HG03045 (cell line): ENCODE results near the gene CHID1.

Source experiments
- ATAC-seq: cut with Tn5 transposase; IDR thresholded peaks from one replicate; pipeline ENCODE4 v1.9.1; 2021; ENCODE audit warnings: mild to moderate bottlenecking, moderate library complexity; ENCODE audit not compliant: unreplicated experiment

CHID1 gene

GRCh38 chr11:837990-838307, 72.7 kb downstream of the CHID1 start:
- ATAC-seq = no peak

DNA sequence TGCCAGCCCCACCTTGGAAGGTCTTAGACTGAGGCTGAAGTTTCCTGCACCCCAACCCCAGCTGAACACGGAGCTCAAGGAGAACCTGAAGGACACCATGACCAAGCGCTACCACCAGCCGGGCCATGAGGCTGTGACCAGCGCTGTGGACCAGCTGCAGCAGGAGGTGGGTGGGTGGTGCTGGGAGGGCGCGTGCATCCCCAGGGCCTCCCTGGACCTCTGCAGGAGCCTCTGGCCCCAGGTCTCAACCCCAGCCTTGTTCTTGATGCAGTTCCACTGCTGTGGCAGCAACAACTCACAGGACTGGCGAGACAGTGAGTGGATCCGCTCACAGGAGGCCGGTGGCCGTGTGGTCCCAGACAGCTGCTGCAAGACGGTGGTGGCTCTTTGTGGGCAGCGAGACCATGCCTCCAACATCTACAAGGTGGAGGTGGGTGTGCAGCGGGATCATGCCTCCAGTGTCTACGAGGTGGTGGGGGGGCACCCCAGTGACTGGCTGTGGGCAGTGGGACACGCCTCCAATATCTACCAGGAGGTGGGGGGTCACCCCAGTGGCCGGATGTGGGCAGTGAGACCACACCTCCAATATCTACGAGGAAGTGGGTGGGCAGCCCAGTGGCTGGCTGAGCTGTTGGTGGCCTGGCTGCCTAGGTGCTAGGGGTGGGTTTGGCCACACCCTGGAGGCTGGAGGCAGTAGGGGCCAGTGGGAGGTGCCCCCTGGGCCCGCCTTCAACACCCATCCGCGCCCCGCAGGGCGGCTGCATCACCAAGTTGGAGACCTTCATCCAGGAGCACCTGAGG, 73.2 kb downstream of the CHID1 start:
- ATAC-seq = no peak

DNA sequence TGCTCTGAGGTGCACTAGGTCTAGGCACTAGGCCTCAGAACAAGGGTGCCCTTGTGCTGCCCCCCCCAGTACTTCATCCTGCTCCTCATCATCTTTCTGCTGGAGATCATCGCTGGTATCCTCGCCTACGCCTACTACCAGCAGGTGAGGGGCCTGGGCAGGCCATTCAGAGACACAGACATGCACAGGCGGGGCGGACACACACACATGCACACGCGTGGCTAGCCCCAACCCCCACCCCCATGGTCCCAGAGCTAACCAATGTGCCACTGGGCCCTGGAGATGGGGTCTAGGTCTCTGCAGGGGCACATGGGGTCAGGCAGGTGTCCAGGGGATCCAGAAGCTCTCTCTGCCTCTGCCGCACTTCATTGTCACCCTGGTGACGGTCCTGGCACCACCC, 73.9 kb downstream of the CHID1 start:
- ATAC-seq = no peak

- ATAC-seq = no peak
These were observed 74.3 kb downstream of the CHID1 start for GRCh38 chr11:836274-836673.

- ATAC-seq = no peak
These were observed 76.0 kb downstream of the CHID1 start for GRCh38 chr11:834371-835316.

GRCh38 chr11:833849-834311, 76.7 kb downstream of the CHID1 start:
- no peak for ATAC-seq

DNA sequence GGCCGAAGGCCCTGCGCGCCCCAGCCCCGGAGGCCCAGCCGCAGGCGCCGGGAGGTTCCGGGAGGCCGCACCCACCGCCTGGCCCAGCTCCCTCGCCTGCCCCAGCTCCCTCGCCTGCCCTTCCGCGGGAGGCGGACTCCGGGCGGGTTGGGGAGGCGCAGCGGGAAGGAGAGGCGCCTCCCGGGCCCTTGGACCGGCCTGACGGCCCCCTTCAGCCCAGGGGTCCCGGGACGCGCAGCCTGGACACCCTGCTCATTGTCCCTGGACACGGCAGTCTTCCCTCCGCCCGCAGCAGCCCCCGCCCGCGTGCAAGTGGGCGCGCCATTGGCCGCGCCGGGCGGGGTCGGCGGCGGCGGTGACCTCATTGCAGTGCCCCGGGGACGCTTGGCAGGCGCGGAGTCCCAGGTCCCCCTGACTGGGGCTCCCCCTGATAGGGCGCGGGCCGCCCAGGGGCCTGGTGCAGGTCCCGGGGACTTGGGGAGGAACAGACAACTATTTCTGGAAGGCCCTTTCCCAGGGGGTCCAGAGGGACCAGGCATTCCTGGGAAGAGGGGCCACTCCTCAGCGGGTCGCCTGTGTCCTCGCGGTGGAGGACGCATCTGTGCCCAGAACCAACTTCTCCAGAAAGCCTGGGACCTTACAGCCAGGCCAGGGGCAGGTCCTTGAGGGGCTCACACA, 77.4 kb downstream of the CHID1 start:
- peak; percentile 31 for ATAC-seq

DNA sequence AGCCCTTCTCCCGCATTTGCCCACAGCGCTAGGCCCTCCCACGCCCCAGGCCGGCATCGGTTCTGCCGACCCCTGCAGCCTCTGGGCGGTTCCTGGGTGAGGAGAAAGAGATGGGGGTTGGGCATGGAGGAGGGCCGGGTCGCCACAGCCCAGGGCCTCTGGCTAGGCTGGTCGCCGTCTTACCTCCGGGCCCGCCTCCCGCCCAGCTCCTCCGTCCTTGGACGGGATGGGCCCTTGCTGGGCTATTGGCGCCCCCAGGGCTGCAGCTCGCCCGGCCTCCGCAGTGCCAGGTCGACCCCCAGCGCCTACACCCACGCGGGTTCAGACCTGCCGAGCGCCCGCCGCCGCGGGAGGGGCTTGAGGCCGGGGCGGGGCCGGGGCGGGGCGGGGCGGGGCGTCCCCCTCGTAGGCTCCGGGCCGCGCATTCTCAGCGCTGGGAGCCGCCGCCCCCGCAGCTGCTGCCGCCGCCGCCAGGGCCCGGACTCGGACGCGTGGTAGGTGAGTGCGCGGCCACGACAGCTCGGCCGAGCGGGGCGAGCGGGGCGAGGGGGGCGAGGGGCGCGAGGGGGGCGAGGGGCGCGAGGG, 78.0 kb downstream of the CHID1 start, which contains the start of gene CD151:
Gene CD151 (plus strand): TSS at position 424 of the 585 bp plus-strand sequence. CDS start 3,118 bp downstream, outside the sequence.
- ATAC-seq = peak; percentile 35

GRCh38 chr11:831961-832528, 78.6 kb downstream of the CHID1 start:
- ATAC-seq = no peak

- no peak for ATAC-seq
These were observed 79.3 kb downstream of the CHID1 start for GRCh38 chr11:831118-831864.

- no peak for ATAC-seq
These were observed 80.1 kb downstream of the CHID1 start for GRCh38 chr11:830295-831117.

GRCh38 chr11:829847-830294, 80.7 kb downstream of the CHID1 start:
- no peak for ATAC-seq

- no peak for ATAC-seq
These were observed 81.3 kb downstream of the CHID1 start for GRCh38 chr11:829176-829846.

DNA sequence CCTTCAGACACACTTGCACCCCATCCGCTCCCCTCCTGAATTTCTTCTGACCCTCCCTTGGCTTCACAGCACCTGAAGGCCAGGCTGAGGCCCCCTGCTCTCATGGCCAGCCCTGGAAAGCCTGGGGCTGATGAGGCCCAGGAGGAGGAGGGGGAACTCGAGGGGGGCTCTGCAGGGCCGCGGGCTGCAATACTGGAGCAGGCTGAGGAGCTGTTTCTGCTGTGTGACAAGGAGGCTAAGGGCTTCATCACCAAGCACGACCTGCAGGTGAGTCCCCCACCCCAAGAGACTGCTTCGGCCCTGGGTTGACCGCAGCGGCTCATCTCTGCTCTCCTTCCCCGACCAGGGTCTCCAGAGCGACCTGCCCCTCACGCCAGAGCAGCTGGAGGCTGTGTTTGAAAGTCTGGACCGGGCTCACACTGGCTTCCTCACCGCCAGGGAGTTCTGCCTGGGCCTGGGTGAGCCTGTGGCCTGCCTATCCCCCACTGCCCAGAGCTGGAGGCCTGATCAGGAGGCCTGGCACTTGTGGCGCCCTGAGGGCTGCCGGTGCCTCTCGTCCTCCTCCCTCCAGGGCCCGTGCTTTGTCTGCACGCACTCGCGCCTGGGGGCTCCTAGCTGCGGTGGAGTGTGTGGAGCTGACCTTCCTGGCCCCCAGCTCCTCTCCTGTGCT, 82.0 kb downstream of the CHID1 start:
- no peak for ATAC-seq

- no peak for ATAC-seq
These were observed 82.8 kb downstream of the CHID1 start, which contains the start of gene CRACR2B for GRCh38 chr11:827897-828192. CRACR2B (plus strand) TSS chr11:827919; CDS start chr11:828608, 689 bp downstream.

- peak; percentile 29 for ATAC-seq
These were observed 83.3 kb downstream of the CHID1 start for GRCh38 chr11:827146-827896.

DNA sequence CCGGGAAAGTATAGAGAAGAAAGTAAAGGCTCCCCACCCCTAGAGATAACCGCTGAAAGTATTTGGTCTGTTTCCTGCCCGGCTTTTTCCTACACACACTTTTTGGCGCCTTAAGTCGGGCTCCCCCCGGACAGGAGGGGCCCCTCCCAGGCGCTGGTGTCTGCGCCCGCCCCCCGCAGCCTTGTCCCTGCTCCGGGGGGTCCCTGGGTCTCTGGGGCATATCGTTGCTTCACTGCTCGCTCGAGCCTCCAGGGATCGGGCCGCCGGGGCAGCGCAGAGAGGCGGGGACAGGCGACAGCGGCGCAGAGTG, 83.8 kb downstream of the CHID1 start:
- no peak for ATAC-seq
